Esophagus muscularis mucosa (tissue), 3 donors: Measurements from ENCODE around the gene CEL.
"Not testable (repeated sequence)": the region's sequence is repeated elsewhere in the genome, so short reads cannot be mapped to it uniquely, and the experiment has no call there.

Experiments used
- CTCF ChIP-seq, 3 experiments: fragments of 200-600 bp in 2 of 3; fragments of 450-650 bp in 1 of 3; sonication (generic) in 2 of 3; IDR thresholded peaks; one replicate each; pipeline ENCODE4 v1.5.1; 2017 to 2019; ENCODE audit warnings: antibody characterized with exemption in 3 of 3, mild to moderate bottlenecking in 2 of 3, moderate library complexity in 1 of 3
- EP300 ChIP-seq: sonication (generic); formaldehyde crosslinking; IDR thresholded peaks from one replicate; pipeline ENCODE4 v1.6.1; 2017; ENCODE audit warnings: antibody characterized with exemption

- not testable (repeated sequence) for TF ChIP-seq CTCF (IDR thresholded peaks at IDR 0.05); EP300
Observed at GRCh38 chr9:133070985-133071384, 9.2 kb downstream of the CEL start.
